Adipocyte (in vitro differentiated cells): ENCODE data around the gene IFNL4.
"Not testable (repeated sequence)": the region's sequence is repeated elsewhere in the genome, so short reads cannot be mapped to it uniquely, and the experiment has no call there.

Source experiments
- DNase-seq: peaks from one replicate; pipeline ENCODE4 v3.0.0-alpha.2; 2015; ENCODE audit warnings: low read depth
- H3K27me3 ChIP-seq: replicated peaks from 2 replicates; pipeline ENCODE4 v1.7.0; 2013; ENCODE audit warnings: mild to moderate bottlenecking, low read length, moderate library complexity; ENCODE audit not compliant: control insufficient read depth, insufficient read depth
- H3K36me3 ChIP-seq: 2 replicates; pipeline ENCODE4 v1.7.0; 2013; ENCODE audit warnings: low read length, mild to moderate bottlenecking, moderate library complexity; ENCODE audit not compliant: control insufficient read depth, insufficient read depth, severe bottlenecking
- H3K4me1 ChIP-seq: 2 replicates; pipeline ENCODE4 v1.7.0; 2013; ENCODE audit warnings: mild to moderate bottlenecking, low read length, moderate library complexity; ENCODE audit not compliant: control insufficient read depth, insufficient read depth
- H3K4me3 ChIP-seq: 2 replicates; pipeline ENCODE4 v1.7.0; 2013; ENCODE audit warnings: mild to moderate bottlenecking, low read length, moderate library complexity
- H3K9ac ChIP-seq: 2 replicates; pipeline ENCODE4 v1.7.0; 2013; ENCODE audit warnings: mild to moderate bottlenecking, low read length, moderate library complexity
- H3K9me3 ChIP-seq: 2 replicates; pipeline ENCODE4 v1.7.0; 2013; ENCODE audit warnings: mild to moderate bottlenecking, low read length, moderate library complexity; ENCODE audit not compliant: control insufficient read depth

Gene IFNL4

DNA sequence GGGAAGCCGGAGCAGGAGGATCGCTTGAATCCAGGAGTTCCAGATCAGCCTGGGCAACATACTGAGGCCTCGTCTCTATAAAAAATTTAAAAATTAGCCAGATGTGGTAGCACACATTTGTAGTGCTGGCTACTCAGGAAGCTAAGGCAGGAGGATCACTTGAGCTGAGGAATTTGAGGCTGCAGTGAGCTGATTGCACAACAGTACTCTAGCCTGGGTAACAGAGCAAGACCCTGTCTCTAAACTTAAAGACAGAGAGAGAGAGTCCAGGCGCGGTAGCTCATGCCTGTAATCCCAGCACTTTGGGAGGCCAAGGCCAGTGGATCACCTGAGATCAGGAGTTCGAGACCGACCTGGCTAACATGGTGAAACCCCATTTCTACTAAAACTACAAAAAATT is 8.2 kb downstream of the IFNL4 start:
- Histone ChIP-seq H3K4me3 (no peak overlapping the region), H3K9me3 (no peaks in the 10 kb centered on the region), H3K36me3 (no peaks in the 10 kb centered on the region), H3K27me3 (peaks cover 47% of the 10 kb centered on the region), H3K4me1 (no peaks in the 10 kb centered on the region), H3K9ac (no peak overlapping the region)
- no peak for DNase-seq

DNA sequence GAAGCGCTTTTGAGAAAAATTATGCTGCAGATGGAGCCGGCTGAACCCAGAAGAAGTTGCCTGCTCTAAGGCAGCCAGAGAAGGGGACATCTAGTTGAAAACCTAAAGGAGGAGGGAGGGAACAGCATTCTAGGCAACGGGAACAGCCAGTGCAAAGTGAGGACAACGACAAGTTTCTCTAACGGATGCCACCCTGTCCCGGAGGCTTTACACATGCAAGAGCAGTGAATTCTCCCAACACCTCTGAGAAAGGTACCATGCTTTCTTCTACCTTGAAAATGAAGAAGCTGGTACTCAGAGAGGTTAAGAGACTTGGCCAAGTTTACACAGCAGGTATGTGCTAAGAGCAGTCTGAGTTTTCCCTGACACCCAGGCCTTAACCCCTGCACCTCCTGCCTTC is 9.7 kb downstream of the IFNL4 start:
- Histone ChIP-seq H3K4me3 (no peak overlapping the region), H3K27me3 (peaks cover 53% of the 10 kb centered on the region), H3K9me3 (no peaks in the 10 kb centered on the region), H3K9ac (no peak overlapping the region), H3K36me3 (no peaks in the 10 kb centered on the region), H3K4me1 (no peaks in the 10 kb centered on the region)
- no peak for DNase-seq

DNA sequence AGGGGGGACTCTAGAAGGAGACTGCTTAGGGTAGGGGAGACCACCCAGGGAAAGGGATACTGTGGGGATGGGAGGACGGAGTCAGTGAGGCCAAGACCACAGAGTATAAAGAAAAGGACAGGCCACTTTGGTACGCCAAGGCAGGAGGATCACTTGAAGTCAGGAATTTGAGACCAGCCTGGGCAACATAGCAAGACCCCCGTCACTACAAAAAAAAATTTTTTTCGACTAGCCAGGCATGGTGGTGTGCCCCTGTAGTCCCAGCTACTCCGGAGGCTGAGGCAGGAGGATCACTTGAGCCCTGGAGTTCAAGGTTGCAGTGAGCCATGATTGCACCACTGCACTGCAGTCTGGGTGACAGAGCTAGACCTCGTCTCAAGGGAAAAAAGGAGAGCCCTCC is 10.4 kb downstream of the IFNL4 start:
- no peaks in the 10 kb centered on the region for H3K36me3 ChIP-seq
- no peak for DNase-seq
- H3K9me3 ChIP-seq, result no peaks in the 10 kb centered on the region
- H3K27me3 ChIP-seq, result peaks cover 60% of the 10 kb centered on the region
- H3K4me3 ChIP-seq, result no peak overlapping the region
- no peak overlapping the region for H3K9ac ChIP-seq
- H3K4me1 ChIP-seq, result no peaks in the 10 kb centered on the region

DNA sequence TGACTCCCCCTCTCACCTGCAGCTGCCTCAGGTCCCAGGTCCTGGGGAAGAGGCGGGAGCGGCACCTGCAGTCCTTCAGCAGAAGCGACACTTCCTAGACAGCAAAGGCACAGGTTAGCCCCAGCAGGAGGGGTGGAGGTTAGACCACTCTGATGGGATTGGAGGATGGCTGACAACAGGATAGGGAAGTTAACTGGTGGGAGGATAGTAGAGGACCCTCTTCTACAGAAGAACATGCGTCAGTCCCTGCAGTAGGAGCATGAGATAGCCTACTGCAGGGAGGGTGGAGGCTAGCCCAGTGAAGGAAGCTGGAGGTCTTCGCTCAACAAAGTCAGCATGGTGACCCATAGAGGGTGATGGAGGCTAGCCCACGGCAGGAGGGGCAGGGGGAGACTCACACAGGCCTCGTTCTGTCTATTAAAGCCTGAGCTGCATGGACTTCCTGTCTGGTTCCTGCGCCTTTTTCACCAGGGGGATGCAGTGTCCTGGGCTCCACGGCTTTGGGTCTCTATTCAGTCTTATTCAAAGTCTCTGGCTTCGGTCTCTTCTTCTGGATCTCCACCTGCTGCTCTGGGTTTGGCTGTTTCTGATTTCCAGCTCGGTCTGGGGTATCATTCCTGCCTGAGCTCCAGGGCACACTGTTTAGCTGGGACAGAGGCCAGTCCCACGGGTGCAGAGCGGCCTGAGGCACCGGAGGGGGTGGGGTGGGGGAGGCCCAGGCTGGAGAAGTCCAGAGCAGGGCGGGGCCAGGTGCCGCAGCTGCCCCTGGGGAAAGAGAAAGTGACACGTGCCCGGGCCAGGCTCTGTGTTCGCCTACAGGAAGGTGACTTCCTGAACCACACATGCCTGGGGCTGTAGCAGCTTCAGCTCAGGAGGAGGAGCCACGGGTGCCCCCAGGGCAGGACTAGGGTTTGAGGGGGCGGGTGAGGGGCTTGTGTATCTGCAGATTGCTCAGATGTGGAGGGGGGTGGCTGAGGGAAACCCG is 11.2 kb downstream of the IFNL4 start:
- Histone ChIP-seq H3K9ac (no peak overlapping the region), H3K27me3 (peaks cover 60% of the 10 kb centered on the region), H3K9me3 (no peaks in the 10 kb centered on the region), H3K4me3 (no peak overlapping the region), H3K4me1 (no peaks in the 10 kb centered on the region), H3K36me3 (no peaks in the 10 kb centered on the region)
- DNase-seq, result no peak

DNA sequence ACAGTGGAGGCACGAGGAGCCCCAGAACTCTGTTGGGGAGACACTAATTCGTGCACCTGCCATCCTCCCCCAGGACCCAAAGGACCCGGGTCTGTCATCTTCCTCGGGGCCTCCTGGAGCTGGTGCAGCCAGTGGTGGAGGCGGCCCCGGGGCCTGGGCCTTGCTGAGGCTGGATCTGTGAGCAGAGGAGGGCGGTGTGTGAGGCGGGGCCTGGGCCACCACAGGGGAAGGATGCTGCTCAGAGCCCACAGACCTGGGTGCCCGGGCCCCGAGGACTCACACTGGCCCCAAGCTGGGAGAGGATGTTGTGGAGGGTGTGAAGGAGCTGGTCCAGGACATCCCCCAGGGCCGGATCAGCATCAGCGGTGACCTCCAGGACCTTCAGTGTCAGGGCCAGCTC is 12.1 kb downstream of the IFNL4 start:
- Histone ChIP-seq H3K27me3 (peaks cover 65% of the 10 kb centered on the region), H3K9me3 (no peaks in the 10 kb centered on the region), H3K9ac (no peak overlapping the region), H3K36me3 (no peaks in the 10 kb centered on the region), H3K4me1 (no peaks in the 10 kb centered on the region), H3K4me3 (no peak overlapping the region)
- no peak for DNase-seq

DNA sequence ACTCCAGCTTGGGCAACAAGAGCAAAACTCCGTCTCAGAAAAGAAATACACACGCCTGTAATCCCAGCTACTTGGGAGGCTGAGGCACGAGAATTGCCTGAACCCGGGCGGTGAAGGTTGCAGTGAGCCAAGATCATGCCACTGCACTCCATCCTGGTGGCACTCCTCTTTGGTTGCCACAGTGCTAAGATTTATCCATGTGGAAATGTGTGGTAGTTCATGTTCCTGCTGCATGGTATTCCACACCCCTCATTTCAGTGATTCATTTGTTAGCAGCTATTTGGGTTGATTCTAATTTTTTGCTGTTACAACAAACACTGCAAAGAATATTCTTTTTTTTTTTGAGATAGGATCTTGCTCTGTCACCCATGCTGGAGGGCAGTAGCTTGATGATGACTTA is 15.9 kb downstream of the IFNL4 start:
- Histone ChIP-seq H3K27me3 (peaks cover 47% of the 10 kb centered on the region), H3K4me3 (no peak overlapping the region), H3K9me3 (peaks cover 8% of the 10 kb centered on the region), H3K36me3 (no peaks in the 10 kb centered on the region), H3K9ac (no peak overlapping the region), H3K4me1 (no peaks in the 10 kb centered on the region)
- DNase-seq, result no peak

DNA sequence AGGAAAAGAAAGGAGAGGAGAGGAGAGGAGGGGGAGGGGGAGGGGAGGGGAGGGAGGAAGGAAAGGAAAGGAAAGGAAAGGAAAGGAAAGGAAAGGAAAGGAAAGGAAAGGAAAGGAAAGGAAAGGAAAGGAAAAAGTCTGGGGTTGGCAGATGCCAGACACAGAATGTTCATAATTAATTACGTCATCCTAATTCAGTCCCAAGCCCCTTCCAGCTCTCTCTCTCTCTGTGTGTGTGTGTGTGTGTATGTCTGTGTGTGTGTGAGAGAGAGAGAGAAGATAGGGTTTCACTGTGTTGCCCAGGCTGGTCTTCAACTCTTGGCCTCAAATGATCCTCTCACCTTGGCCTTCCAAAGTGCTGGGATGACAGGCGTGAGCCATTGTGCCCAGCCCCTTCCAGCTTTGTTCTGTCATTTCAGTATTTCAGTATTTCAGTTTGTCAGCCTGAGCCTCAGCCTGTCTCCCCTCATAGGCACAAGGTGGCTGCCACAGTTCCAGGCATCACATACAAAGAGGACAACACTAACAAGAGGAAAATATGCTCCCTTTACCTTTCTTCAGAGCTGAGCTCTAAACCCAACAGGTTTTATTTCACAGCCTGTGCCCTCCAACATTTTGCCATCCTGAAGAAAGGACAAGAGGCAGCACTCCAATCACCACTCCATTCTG is 18.4 kb downstream of the IFNL4 start:
- H3K36me3 ChIP-seq, result no peaks in the 10 kb centered on the region
- H3K27me3 ChIP-seq, result peaks cover 33% of the 10 kb centered on the region
- H3K4me1 ChIP-seq, result no peaks in the 10 kb centered on the region
- no peak for DNase-seq
- H3K9me3 ChIP-seq, result peaks cover 8% of the 10 kb centered on the region
- no peak overlapping the region for H3K9ac ChIP-seq
- no peak overlapping the region for H3K4me3 ChIP-seq

DNA sequence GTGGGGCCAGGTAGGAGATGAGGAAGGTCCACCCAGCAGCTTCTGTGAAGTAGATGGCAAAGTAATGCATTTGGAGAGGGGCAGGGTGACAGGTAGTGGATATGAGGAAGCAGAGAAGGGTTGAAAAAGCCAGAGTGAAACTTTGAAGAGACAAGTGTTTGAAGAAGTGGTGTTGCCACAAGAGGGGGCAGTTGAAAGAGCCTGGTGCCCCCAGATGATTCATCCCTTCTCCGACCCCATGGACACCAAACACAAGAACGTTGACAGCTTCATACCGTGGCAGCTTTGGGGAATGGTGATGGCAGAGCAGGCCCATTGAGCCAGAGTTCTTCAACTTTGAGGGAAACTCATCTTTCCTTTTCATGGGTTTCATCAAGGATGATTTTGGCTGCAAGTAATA is 23.7 kb downstream of the IFNL4 start:
- Histone ChIP-seq H3K4me1 (no peaks in the 10 kb centered on the region), H3K9ac (no peak overlapping the region), H3K9me3 (no peaks in the 10 kb centered on the region), H3K27me3 (peaks cover 34% of the 10 kb centered on the region), H3K36me3 (no peaks in the 10 kb centered on the region), H3K4me3 (no peak overlapping the region)
- no peak for DNase-seq

DNA sequence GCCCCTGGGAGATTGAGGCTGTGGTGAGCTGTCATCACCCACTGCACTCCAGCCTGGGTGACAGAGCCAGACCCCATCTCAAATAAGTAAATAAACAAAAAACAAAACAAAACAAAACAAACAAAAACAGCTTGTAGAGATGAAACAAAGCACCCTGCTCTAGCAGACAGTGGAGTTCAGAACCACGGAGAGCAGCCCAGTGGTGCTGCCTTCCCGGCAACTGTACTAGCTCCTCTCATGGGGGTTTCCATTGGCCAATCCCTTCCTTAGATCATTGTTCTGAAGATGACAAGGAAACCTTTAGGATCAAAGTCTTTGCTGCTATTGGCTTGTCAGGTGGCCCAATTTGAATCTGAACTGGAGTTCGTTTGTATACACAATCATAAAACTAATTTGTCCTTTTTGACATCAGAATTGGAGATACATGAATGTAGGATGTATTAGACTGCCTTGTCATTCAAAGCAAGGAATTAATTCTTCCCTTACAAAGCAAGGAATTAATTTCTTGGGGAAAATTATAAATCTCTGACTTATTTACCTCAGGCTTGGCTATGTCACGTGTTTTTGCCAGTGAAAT is 24.9 kb downstream of the IFNL4 start:
- DNase-seq, result peak; percentile 57
- Histone ChIP-seq H3K27me3 (peaks cover 34% of the 10 kb centered on the region), H3K36me3 (no peaks in the 10 kb centered on the region)

DNA sequence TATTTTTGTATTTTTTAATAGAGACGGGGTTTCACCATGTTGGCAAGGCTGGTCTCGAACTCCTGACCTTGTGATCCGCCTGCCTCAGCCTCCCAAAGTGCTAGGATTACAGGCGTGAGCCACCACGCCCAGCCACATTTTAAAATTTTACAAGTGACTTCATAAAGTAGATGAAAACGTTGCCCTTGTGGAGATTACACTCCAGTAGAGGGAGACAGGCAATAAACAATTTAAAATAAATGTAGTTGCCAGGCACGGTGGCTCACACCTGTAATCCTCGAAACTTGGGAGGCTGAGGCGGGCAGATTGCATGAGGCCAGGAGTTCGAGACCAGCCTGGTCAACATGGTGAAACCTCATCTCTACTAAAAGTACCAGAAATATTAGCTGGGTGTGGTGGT is 29.5 kb downstream of the IFNL4 start:
- DNase-seq, H3K9ac ChIP-seq, H3K36me3 ChIP-seq, H3K4me1 ChIP-seq, H3K4me3 ChIP-seq: not testable (repeated sequence)
- peaks cover 29% of the 10 kb centered on the region for H3K27me3 ChIP-seq
- H3K9me3 ChIP-seq, result peaks cover 16% of the 10 kb centered on the region

More for the DNA sequence above, 24.9 kb downstream of the IFNL4 start:
- no peak overlapping the region for H3K9ac ChIP-seq
- H3K9me3 ChIP-seq, result no peaks in the 10 kb centered on the region
- H3K4me3 ChIP-seq, result no peak overlapping the region
- no peaks in the 10 kb centered on the region for H3K4me1 ChIP-seq

DNA sequence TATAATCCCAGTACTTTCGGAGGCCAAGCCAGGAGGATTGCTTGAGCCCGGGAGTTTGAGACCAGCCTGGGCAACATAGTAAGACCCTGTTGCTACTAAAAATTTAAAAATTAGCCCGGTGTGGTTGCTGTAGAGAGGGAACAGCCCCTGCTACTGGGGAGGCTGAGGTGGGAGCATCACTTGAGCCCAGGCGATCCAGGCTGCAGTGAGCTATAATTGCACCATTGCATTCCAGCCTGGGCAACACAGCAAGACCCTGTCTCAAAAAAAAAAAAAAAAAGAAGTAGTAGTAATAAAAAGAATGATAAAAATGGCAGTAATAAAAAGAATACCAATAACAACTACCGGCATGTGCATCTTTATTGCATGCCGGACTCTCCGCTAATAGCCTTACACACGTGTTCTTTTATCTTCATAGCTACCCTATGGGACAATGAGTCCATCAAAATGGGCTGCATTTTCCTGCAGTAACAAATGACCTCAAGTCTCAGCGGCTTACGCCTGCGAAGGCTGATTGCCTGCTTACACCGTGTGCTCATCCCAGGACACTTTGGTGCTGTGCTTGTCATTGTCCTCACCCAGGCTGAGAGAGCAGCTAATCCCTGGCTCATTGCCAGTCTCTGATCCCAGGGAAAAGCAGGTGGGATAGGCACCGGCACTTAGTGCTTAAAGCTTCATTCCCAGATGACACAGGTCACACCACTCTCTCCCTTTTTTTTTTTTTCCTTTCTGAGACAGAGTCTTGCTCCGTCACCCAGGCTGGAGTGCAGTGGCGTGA is 30.2 kb downstream of the IFNL4 start:
- DNase-seq, result no peak
- Histone ChIP-seq H3K4me1 (no peaks in the 10 kb centered on the region), H3K9me3 (peaks cover 16% of the 10 kb centered on the region), H3K4me3 (no peak overlapping the region), H3K27me3 (peaks cover 28% of the 10 kb centered on the region), H3K9ac (no peak overlapping the region), H3K36me3 (no peaks in the 10 kb centered on the region)
